HepG2 (cell line): ENCODE data around the gene ACTR3. TPM values are rescaled to one million over a fixed set of nuclear protein-coding genes. Genes with fewer than 3 reads are reported as not detected.

ENCODE experiments used
- NR2F1 ChIP-seq, 2 experiments: fragments of 450-650 bp in 1 of 2; formaldehyde crosslinking in 1 of 2; IDR thresholded peaks; 2 replicates each; pipeline versions ENCODE4 v1.5.0 to v1.6.1; 2016 to 2020; ENCODE audit warnings: mild to moderate bottlenecking in 1 of 2, missing compliant biosample characterization in 1 of 2, missing genetic modification reagents in 1 of 2, moderate library complexity in 1 of 2
- POGZ ChIP-seq: sonication (generic); formaldehyde crosslinking; IDR thresholded peaks from 2 replicates; pipeline ENCODE4 v1.4.0; 2020; ENCODE audit warnings: mild to moderate bottlenecking, missing genetic modification reagents
- ZNF431 ChIP-seq: sonication (generic); formaldehyde crosslinking; IDR thresholded peaks from 2 replicates; pipeline ENCODE4 v1.9.0; 2022; ENCODE audit warnings: missing genetic modification reagents, low read depth, mild to moderate bottlenecking, borderline replicate concordance
- ZNF572 ChIP-seq: sonication (generic); formaldehyde crosslinking; IDR thresholded peaks from 2 replicates; pipeline ENCODE4 v1.5.1; 2020; ENCODE audit warnings: mild to moderate bottlenecking, missing genetic modification reagents
- polyA plus RNA-seq, 8 experiments: library from polyadenylated mRNA; depleted of rRNA in 3 of 8; stranded (reverse) in 7 of 8; unstranded in 1 of 8; fragments of >200 nt; fragmentation: Illumina TruSeq in 4 of 8; extraction: Trizol in 4 of 8; gene quantifications; 2 replicates each; pipeline versions ENCODE4 v1.2.1 to v1.2.3, GENCODE V29; 2011 to 2016; ENCODE audit warnings: low read depth in 4 of 8, missing spikeins in 1 of 8, mixed read lengths in 1 of 8; ENCODE audit not compliant: insufficient read depth in 1 of 8
- total RNA-seq, 5 experiments: library from RNA; depleted of rRNA; stranded (reverse); fragments of >200 nt; fragmentation: Illumina TruSeq; extraction: Trizol; gene quantifications; 2 replicates each; pipeline ENCODE4 v1.2.3, GENCODE V29; 2016; ENCODE audit warnings: low read depth in 1 of 5
- TF ChIP-seq, protein P1 (sequence below): sonication (generic); formaldehyde crosslinking; IDR thresholded peaks from one replicate; pipeline ENCODE4 v1.5.1; 2020; ENCODE audit warnings: mild to moderate bottlenecking, missing genetic modification reagents; ENCODE audit errors: not compliant biosample characterization

ACTR3 gene
- total and polyA plus RNA-seq, 2 of the 13 experiments (the other 11 are each of a cell fraction or from before 2014, with no cell fraction given), result 123 to 225 TPM

DNA sequence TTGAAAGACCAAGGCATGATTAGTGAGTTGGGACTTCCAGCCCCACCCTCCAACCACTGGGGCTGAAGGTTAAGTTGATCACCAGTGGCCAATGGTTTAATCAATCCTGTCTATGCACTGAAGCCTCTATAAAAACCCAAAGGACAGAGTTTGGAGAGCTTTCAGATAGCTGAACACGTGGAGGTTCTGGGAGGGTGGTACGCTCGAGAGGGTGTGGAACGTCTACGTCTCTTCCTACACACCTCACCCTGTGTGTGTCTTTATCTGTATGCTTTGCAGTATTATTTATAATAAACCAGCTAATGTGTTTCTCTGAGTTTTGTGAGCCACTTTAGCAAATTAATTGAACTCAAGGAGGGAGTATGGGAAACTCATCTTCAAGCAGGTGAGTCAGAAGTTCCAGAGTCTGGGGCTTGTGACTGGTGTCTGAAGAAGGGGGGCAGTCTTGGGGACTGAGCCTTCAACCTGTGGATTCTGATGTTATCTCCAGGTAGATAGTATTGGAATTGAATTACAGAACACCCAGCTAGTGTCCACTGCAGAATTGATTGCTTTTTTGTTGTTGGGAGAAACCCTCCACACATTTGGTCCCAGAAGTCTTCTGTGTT, 20.3 kb downstream of the ACTR3 start (continued):
- TF ChIP-seq ZNF431 (CRISPR knock-in tag) (no peak), ZNF572 (no peak), POGZ (CRISPR knock-in tag) (no peak), NR2F1 (CRISPR knock-in tag; IDR thresholded peaks at IDR 0.05) (no peak)
- TF ChIP-seq, protein P1, sequence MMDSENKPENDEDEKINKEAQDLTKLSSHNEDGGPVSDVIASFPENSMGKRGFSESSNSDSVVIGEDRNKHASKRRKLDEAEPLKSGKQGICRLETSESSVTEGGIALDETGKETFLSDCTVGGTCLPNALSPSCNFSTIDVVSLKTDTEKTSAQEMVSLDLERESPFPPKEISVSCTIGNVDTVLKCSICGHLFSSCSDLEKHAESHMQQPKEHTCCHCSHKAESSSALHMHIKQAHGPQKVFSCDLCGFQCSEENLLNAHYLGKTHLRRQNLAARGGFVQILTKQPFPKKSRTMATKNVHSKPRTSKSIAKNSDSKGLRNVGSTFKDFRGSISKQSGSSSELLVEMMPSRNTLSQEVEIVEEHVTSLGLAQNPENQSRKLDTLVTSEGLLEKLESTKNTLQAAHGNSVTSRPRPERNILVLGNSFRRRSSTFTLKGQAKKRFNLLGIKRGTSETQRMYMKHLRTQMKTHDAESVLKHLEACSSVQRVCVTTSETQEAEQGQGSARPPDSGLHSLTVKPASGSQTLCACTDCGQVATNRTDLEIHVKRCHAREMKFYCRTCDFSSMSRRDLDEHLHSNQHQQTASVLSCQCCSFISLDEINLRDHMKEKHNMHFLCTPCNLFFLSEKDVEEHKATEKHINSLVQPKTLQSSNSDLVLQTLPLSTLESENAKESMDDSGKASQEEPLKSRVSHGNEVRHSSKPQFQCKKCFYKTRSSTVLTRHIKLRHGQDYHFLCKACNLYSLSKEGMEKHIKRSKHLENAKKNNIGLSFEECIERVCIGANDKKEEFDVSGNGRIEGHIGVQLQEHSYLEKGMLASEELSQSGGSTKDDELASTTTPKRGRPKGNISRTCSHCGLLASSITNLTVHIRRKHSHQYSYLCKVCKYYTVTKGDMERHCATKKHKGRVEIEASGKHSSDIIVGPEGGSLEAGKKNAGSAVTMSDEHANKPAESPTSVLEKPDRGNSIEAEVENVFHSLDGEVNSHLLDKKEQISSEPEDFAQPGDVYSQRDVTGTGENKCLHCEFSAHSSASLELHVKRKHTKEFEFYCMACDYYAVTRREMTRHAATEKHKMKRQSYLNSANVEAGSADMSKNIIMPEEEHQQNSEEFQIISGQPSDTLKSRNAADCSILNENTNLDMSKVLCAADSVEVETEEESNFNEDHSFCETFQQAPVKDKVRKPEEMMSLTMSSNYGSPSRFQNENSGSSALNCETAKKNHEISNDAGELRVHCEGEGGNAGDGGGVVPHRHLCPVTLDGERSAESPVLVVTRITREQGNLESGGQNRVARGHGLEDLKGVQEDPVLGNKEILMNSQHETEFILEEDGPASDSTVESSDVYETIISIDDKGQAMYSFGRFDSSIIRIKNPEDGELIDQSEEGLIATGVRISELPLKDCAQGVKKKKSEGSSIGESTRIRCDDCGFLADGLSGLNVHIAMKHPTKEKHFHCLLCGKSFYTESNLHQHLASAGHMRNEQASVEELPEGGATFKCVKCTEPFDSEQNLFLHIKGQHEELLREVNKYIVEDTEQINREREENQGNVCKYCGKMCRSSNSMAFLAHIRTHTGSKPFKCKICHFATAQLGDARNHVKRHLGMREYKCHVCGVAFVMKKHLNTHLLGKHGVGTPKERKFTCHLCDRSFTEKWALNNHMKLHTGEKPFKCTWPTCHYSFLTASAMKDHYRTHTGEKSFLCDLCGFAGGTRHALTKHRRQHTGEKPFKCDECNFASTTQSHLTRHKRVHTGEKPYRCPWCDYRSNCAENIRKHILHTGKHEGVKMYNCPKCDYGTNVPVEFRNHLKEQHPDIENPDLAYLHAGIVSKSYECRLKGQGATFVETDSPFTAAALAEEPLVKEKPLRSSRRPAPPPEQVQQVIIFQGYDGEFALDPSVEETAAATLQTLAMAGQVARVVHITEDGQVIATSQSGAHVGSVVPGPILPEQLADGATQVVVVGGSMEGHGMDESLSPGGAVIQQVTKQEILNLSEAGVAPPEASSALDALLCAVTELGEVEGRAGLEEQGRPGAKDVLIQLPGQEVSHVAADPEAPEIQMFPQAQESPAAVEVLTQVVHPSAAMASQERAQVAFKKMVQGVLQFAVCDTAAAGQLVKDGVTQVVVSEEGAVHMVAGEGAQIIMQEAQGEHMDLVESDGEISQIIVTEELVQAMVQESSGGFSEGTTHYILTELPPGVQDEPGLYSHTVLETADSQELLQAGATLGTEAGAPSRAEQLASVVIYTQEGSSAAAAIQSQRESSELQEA (CRISPR knock-in tag), result no peak
- TF ChIP-seq, all 625 proteins: peak for 0
